Measurements from ENCODE around the gene LTBP1. TPM values are rescaled to one million over a fixed set of nuclear protein-coding genes. Genes with fewer than 3 reads are reported as not detected.

LTBP1 gene
- total RNA-seq, 6 experiments from 2014 or later = 260 to 409 (median 335) TPM

DNA sequence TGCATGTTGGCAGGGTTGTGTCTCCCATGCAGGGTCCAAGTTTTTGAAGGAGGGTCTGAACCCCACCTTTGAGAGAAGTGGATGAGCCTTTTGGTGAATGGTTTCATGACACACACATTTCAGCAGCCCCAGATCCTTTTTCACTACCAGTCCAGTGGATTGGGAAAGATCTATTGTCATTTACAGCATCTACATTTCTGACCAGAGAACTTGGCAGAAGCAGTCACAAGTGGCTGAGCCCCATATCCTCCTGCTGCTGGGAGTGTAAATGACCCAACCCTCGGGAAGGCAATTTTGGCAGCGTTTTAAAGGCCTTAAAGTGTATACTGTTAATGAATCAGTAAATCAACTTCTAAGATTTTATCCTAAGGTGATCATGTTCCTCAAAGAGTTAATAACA, 355.6 kb downstream of the LTBP1 start:
- H3K27ac Mint-ChIP-seq = no peak overlapping the region; the same call in 1 of the 2 replicates
- peaks cover 68% of the 10 kb centered on the region for H3K36me3 Mint-ChIP-seq (ENCODE audit: low read depth)
- H3K4me3 Mint-ChIP-seq = no peak overlapping the region
- peaks cover 3% of the 10 kb centered on the region for H3K27me3 Mint-ChIP-seq (ENCODE audit: insufficient read depth)
- no peaks in the 10 kb centered on the region for H3K9me3 Mint-ChIP-seq
- TF ChIP-seq, protein P1, sequence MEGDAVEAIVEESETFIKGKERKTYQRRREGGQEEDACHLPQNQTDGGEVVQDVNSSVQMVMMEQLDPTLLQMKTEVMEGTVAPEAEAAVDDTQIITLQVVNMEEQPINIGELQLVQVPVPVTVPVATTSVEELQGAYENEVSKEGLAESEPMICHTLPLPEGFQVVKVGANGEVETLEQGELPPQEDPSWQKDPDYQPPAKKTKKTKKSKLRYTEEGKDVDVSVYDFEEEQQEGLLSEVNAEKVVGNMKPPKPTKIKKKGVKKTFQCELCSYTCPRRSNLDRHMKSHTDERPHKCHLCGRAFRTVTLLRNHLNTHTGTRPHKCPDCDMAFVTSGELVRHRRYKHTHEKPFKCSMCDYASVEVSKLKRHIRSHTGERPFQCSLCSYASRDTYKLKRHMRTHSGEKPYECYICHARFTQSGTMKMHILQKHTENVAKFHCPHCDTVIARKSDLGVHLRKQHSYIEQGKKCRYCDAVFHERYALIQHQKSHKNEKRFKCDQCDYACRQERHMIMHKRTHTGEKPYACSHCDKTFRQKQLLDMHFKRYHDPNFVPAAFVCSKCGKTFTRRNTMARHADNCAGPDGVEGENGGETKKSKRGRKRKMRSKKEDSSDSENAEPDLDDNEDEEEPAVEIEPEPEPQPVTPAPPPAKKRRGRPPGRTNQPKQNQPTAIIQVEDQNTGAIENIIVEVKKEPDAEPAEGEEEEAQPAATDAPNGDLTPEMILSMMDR (IDR thresholded peaks at IDR 0.05) = no peak
- peaks cover 25% of the 10 kb centered on the region for H3K4me1 Mint-ChIP-seq (ENCODE audit: low read depth)
- DNase-seq = no peak

- no peak overlapping the region for H3K27ac Mint-ChIP-seq
- no peak overlapping the region for H3K4me3 Mint-ChIP-seq
- no peaks in the 10 kb centered on the region for H3K9me3 Mint-ChIP-seq
- H3K36me3 Mint-ChIP-seq (ENCODE audit: low read depth) = peaks cover 60% of the 10 kb centered on the region
- peaks cover 3% of the 10 kb centered on the region for H3K27me3 Mint-ChIP-seq (ENCODE audit: insufficient read depth)
- H3K4me1 Mint-ChIP-seq (ENCODE audit: low read depth) = peaks cover 8% of the 10 kb centered on the region; the same call in 1 of the 2 replicates
- TF ChIP-seq, protein P1 (IDR thresholded peaks at IDR 0.05) = no peak
- no peak for DNase-seq
Observed at GRCh38 chr2:33304032-33304864, 357.5 kb downstream of the LTBP1 start.

GRCh38 chr2:33307659-33308270, 361.0 kb downstream of the LTBP1 start:
- Mint-ChIP-seq H3K27ac (no peak overlapping the region), H3K9me3 (no peaks in the 10 kb centered on the region), H3K4me1 (ENCODE audit: low read depth) (peaks cover 11% of the 10 kb centered on the region; the same call in 1 of the 2 replicates), H3K36me3 (ENCODE audit: low read depth) (peaks cover 52% of the 10 kb centered on the region), H3K27me3 (ENCODE audit: insufficient read depth) (peaks cover 3% of the 10 kb centered on the region), H3K4me3 (no peak overlapping the region)
- DNase-seq = no peak
- TF ChIP-seq, protein P1 (IDR thresholded peaks at IDR 0.05) = no peak

DNA sequence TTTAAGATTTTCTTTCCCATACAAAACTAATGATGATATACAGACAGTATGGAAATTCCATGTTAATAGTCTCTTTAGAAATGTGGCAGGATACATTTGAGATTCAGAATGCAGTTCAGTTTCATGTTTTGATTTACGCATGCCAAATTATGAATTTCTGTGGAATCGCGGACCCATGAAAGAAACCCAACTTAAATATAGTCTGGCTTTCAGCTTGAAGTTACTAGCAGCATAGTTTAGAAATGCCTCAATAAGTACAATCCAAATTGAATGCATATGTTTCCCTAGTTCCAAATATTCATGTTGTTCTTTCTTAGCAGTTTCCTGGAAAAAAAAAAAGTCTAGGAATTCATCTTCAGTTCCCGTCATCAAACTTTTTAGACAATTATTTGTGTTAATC, 365.6 kb downstream of the LTBP1 start:
- no peak for DNase-seq
- peaks cover 49% of the 10 kb centered on the region for H3K36me3 Mint-ChIP-seq (ENCODE audit: low read depth)
- no peaks in the 10 kb centered on the region; the same call in 1 of the 2 replicates for H3K27me3 Mint-ChIP-seq (ENCODE audit: insufficient read depth)
- no peaks in the 10 kb centered on the region for H3K9me3 Mint-ChIP-seq
- no peak overlapping the region for H3K27ac Mint-ChIP-seq
- TF ChIP-seq, protein P1 (IDR thresholded peaks at IDR 0.05) = no peak
- H3K4me3 Mint-ChIP-seq = no peak overlapping the region
- H3K4me1 Mint-ChIP-seq (ENCODE audit: low read depth) = peaks cover 20% of the 10 kb centered on the region

DNA sequence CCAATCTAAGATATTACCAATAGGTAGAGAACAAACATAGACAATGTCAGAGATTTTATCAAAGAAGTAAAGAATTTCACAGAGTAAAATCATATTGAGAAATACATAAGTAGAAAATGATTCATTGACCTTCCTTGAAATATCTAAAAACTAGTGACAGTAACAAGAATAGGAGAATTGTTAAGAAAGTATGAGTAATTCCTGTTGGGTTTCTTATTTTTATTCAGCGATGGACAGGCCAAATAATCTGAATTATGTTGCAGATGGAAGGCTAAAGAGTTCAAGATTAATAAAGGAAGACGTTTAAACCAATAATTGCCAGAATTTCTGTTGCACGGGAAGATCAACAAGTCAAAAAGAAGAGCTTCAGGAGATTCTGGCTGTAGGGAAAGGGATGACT, 366.3 kb downstream of the LTBP1 start:
- Mint-ChIP-seq H3K4me1 (ENCODE audit: low read depth) (peaks cover 24% of the 10 kb centered on the region), H3K27ac (no peak overlapping the region), H3K27me3 (ENCODE audit: insufficient read depth) (no peaks in the 10 kb centered on the region; the same call in 1 of the 2 replicates), H3K4me3 (no peak overlapping the region), H3K36me3 (ENCODE audit: low read depth) (peaks cover 48% of the 10 kb centered on the region), H3K9me3 (no peaks in the 10 kb centered on the region)
- TF ChIP-seq, protein P1 (IDR thresholded peaks at IDR 0.05) = no peak
- DNase-seq = no peak

Measured in HFFc6 (cell line).